GM19372 (cell line): Measurements from ENCODE around the gene HOMEZ.
"Not testable (repeated sequence)": the region's sequence is repeated elsewhere in the genome, so short reads cannot be mapped to it uniquely, and the experiment has no call there.

Experiments used
- ATAC-seq: cut with Tn5 transposase; IDR thresholded peaks from one replicate; pipeline ENCODE4 v1.9.1; 2021; ENCODE audit warnings: mild to moderate bottlenecking, low read depth, moderate library complexity; ENCODE audit not compliant: unreplicated experiment

HOMEZ gene

DNA sequence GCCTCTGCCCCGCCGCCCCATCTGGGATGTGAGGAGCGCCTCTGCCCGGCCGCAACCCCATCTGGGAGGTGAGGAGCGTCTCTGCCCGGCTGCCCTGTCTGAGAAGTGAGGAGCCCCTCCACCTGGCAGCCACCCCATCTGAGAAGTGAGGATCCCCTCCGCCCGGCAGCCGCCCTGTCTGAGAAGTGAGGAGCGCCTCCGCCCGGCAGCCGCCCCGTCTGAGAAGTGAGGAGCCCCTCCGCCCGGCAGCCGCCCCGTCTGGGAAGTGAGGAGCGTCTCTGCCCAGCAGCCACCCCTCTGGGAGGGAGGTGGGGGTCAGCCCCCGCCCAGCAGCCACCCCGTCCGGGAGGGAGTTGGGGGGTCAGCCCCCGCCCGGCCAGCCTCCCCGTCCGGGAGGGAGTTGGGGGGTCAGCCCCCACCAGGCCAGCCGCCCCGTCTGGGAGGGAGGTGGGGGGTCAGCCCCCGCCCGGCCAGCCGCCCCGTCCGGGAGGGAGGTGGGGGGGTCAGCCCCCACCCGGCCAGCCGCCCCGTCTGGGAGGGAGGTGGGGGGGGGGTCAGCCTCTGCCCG lies 53.6 kb downstream of the HOMEZ start:
- ATAC-seq, result not testable (repeated sequence)

DNA sequence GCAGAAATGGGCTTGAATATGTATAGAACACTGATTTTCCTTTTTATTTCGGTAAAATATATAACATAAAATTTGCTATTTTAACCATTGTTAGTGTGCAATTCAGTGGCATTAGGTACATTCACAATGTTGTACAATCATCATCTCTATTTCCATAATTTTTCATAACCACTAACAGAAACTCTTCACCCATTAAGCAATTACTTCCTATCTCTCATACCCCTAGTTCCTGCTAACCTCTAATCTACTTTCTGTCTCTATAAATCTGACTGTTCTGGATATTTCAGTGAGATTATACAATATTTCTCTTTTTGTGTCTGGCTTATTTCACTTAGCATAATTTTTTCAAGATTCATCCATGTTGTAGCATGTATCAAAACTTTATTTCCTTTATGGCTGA lies 57.1 kb downstream of the HOMEZ start:
- no peak for ATAC-seq

DNA sequence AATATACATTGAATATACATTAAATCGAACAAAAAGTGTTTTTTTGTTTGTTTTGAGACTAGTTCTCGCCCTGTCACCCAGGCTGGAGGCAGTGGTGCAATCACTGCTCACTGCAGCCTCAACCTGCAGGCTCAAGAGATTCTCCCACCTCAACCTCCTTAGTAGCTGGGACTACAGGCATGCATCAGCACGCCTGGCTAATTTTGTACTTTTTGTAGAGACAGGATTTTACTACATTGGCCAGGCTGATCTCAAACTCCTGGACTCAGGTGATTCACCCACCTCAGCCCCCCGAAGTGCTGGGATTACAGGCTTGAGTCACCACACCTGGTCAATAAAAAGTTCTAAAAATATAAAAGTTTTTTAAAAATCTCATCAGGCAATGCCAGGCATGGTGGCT lies 58.4 kb downstream of the HOMEZ start:
- no peak for ATAC-seq

DNA sequence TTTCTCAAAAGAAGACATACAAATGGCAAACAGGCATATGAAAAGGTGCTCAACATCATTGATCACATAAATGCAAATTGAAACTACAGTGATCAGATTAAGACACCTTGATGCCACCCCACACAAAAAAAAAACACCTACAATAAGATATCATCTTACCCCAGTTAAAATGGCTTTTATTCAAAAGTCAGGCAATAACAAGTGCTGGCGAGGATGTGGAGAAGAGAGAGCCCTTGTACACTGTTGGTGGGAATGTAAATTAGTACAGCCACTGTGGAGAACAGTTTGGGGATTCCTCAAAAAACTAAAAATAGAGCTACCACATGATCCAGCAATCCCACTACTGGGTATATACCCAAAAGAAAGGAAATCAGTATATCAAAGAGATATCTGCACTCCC lies 61.0 kb downstream of the HOMEZ start:
- ATAC-seq, result not testable (repeated sequence)
